ENCODE data around the gene CDC42BPB.

CDC42BPB gene

GRCh38 chr14:102954081-102954789 lies 103.1 kb downstream of the CDC42BPB start:
- no peak overlapping the region for H3K4me3 ChIP-seq (ENCODE audit: low read depth, low read length)
- TF ChIP-seq, protein P1, sequence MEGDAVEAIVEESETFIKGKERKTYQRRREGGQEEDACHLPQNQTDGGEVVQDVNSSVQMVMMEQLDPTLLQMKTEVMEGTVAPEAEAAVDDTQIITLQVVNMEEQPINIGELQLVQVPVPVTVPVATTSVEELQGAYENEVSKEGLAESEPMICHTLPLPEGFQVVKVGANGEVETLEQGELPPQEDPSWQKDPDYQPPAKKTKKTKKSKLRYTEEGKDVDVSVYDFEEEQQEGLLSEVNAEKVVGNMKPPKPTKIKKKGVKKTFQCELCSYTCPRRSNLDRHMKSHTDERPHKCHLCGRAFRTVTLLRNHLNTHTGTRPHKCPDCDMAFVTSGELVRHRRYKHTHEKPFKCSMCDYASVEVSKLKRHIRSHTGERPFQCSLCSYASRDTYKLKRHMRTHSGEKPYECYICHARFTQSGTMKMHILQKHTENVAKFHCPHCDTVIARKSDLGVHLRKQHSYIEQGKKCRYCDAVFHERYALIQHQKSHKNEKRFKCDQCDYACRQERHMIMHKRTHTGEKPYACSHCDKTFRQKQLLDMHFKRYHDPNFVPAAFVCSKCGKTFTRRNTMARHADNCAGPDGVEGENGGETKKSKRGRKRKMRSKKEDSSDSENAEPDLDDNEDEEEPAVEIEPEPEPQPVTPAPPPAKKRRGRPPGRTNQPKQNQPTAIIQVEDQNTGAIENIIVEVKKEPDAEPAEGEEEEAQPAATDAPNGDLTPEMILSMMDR (IDR thresholded peaks at IDR 0.05; ENCODE audit: low read depth, low read length), result no peak

DNA sequence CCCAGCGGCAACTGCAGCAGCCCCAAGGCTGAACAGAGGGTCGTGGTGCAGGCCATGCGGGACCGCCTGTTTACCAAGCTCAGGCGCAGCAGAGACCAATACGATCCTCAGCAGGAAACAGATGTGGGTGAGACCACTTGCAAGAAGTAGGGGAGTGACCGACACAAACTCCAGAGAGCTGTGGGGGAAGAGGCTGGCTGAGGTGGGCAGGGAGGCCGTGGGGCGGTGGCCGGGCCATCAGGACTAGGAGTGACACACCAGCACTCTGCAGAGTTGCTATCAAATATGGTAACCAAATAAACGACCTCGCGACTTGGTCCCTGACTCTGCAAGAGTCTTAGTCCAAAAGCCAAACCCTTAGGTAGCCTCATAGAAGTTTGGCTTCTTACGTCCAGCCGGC lies 104.2 kb downstream of the CDC42BPB start:
- TF ChIP-seq, protein P1 (IDR thresholded peaks at IDR 0.05; ENCODE audit: low read depth, low read length), result no peak
- H3K4me3 ChIP-seq (ENCODE audit: low read depth, low read length), result no peak overlapping the region

DNA sequence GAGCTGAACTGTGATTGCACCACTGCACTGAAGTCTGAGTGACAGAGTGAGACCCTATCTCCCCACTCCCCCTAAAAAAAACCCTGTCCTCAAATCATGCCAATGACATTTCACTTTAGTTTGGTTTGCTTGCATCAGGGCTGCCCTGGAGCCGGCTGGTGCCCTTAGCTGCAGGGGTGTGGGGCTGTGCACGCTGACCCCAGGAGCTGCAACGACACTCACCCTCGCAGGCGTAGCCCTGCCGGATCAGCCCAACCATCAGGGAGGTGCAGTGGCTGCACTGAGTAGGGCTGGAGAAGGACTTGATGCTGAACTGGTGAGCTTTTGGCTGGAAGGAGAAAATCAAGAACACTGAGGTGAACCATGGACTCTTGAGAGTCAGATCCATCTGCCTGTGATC lies 105.1 kb downstream of the CDC42BPB start:
- TF ChIP-seq, protein P1 (IDR thresholded peaks at IDR 0.05; ENCODE audit: low read depth, low read length), result no peak
- no peak overlapping the region for H3K4me3 ChIP-seq (ENCODE audit: low read depth, low read length)

- TF ChIP-seq, protein P1 (IDR thresholded peaks at IDR 0.05; ENCODE audit: low read depth, low read length), result no peak
- no peak overlapping the region for H3K4me3 ChIP-seq (ENCODE audit: low read depth, low read length)
Measured at GRCh38 chr14:102951799-102952198, 105.5 kb downstream of the CDC42BPB start.

- no peak overlapping the region for H3K4me3 ChIP-seq (ENCODE audit: low read depth, low read length)
- TF ChIP-seq, protein P1 (IDR thresholded peaks at IDR 0.05; ENCODE audit: low read depth, low read length), result no peak
Measured at GRCh38 chr14:102951034-102951433, 106.3 kb downstream of the CDC42BPB start.

GRCh38 chr14:102949801-102950451 lies 107.4 kb downstream of the CDC42BPB start:
- no peak overlapping the region for H3K4me3 ChIP-seq (ENCODE audit: low read depth, low read length)
- TF ChIP-seq, protein P1 (IDR thresholded peaks at IDR 0.05; ENCODE audit: low read depth, low read length), result no peak

DNA sequence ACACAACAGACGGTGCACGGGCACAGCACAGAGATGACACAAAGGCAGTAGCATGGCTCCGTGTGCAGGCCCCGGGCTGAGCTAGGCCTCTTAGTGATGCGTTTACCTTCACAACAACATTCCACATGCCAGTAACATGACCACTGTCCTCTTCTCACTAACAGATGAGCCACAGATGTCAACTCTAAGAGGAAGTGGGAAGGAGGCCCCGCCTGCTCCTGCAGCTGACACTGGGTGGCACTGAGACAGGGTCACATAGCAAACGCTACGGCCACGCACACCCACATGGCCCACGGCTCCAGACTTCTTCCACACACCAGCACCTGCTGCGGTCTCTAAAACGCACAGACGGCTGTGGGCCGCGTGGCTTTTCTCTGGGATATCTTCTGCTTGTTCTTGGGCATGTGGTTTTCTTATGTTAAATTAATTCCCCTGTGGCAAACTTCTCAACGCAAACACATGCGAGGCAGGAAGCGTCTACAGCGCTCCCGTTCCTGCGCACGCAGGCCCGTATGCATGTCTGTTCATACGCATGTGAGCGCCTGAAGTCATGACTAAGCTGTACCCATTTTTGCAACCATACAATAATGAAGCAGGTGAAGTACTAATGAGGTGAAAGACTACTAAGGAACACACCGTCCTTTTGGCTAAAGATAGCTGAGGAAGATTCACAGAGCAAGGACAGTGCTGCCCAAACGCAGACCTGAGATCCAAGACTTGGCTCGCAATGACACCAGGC lies 108.1 kb downstream of the CDC42BPB start:
- H3K4me3 ChIP-seq (ENCODE audit: low read depth, low read length), result no peak overlapping the region
- TF ChIP-seq, protein P1 (IDR thresholded peaks at IDR 0.05; ENCODE audit: low read depth, low read length), result no peak

Data from WI38 (cell line).